HL-60 (cell line): Measurements from ENCODE around the gene FAM149B1.

Experiments
- GABPA ChIP-seq: IDR thresholded peaks from 2 replicates; pipeline ENCODE4 v1.6.1; 2012; ENCODE audit warnings: low read depth
- POLR2AphosphoS5 ChIP-seq: IDR thresholded peaks from 2 replicates; pipeline ENCODE4 v1.6.1; 2012; ENCODE audit warnings: low read depth
- SPI1 ChIP-seq: IDR thresholded peaks from 2 replicates; pipeline ENCODE4 v1.6.1; 2012; ENCODE audit warnings: low read depth, mild to moderate bottlenecking, borderline replicate concordance
- TF ChIP-seq, protein P1 (sequence below): IDR thresholded peaks from one replicate; pipeline ENCODE4 v1.5.1; 2011; ENCODE audit warnings: low read length, control low read depth, inconsistent platforms; ENCODE audit not compliant: insufficient read depth
- TF ChIP-seq, protein P2 (sequence below): IDR thresholded peaks from 2 replicates; pipeline ENCODE4 v1.6.1; 2012; ENCODE audit warnings: low read depth; ENCODE audit not compliant: insufficient replicate concordance

GRCh38 chr10:73205890-73206289 is 38.0 kb downstream of the FAM149B1 start:
- TF ChIP-seq, protein P1, sequence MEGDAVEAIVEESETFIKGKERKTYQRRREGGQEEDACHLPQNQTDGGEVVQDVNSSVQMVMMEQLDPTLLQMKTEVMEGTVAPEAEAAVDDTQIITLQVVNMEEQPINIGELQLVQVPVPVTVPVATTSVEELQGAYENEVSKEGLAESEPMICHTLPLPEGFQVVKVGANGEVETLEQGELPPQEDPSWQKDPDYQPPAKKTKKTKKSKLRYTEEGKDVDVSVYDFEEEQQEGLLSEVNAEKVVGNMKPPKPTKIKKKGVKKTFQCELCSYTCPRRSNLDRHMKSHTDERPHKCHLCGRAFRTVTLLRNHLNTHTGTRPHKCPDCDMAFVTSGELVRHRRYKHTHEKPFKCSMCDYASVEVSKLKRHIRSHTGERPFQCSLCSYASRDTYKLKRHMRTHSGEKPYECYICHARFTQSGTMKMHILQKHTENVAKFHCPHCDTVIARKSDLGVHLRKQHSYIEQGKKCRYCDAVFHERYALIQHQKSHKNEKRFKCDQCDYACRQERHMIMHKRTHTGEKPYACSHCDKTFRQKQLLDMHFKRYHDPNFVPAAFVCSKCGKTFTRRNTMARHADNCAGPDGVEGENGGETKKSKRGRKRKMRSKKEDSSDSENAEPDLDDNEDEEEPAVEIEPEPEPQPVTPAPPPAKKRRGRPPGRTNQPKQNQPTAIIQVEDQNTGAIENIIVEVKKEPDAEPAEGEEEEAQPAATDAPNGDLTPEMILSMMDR = no peak
- TF ChIP-seq GABPA = no peak
- TF ChIP-seq, protein P2, sequence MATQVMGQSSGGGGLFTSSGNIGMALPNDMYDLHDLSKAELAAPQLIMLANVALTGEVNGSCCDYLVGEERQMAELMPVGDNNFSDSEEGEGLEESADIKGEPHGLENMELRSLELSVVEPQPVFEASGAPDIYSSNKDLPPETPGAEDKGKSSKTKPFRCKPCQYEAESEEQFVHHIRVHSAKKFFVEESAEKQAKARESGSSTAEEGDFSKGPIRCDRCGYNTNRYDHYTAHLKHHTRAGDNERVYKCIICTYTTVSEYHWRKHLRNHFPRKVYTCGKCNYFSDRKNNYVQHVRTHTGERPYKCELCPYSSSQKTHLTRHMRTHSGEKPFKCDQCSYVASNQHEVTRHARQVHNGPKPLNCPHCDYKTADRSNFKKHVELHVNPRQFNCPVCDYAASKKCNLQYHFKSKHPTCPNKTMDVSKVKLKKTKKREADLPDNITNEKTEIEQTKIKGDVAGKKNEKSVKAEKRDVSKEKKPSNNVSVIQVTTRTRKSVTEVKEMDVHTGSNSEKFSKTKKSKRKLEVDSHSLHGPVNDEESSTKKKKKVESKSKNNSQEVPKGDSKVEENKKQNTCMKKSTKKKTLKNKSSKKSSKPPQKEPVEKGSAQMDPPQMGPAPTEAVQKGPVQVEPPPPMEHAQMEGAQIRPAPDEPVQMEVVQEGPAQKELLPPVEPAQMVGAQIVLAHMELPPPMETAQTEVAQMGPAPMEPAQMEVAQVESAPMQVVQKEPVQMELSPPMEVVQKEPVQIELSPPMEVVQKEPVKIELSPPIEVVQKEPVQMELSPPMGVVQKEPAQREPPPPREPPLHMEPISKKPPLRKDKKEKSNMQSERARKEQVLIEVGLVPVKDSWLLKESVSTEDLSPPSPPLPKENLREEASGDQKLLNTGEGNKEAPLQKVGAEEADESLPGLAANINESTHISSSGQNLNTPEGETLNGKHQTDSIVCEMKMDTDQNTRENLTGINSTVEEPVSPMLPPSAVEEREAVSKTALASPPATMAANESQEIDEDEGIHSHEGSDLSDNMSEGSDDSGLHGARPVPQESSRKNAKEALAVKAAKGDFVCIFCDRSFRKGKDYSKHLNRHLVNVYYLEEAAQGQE = no peak
- TF ChIP-seq POLR2AphosphoS5 = no peak
- TF ChIP-seq SPI1 = no peak
